GM12874 (cell line): ENCODE results near the gene SLC9A4.

Source experiments
- TF ChIP-seq, protein P1 (sequence below): IDR thresholded peaks from 2 replicates; pipeline ENCODE4 v1.5.1; 2011; ENCODE audit warnings: low read depth, mild to moderate bottlenecking, control low read depth, low read length, moderate library complexity; ENCODE audit not compliant: insufficient read depth

SLC9A4 gene, protein sequence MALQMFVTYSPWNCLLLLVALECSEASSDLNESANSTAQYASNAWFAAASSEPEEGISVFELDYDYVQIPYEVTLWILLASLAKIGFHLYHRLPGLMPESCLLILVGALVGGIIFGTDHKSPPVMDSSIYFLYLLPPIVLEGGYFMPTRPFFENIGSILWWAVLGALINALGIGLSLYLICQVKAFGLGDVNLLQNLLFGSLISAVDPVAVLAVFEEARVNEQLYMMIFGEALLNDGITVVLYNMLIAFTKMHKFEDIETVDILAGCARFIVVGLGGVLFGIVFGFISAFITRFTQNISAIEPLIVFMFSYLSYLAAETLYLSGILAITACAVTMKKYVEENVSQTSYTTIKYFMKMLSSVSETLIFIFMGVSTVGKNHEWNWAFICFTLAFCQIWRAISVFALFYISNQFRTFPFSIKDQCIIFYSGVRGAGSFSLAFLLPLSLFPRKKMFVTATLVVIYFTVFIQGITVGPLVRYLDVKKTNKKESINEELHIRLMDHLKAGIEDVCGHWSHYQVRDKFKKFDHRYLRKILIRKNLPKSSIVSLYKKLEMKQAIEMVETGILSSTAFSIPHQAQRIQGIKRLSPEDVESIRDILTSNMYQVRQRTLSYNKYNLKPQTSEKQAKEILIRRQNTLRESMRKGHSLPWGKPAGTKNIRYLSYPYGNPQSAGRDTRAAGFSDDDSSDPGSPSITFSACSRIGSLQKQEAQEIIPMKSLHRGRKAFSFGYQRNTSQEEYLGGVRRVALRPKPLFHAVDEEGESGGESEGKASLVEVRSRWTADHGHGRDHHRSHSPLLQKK

GRCh38 chr2:102473020-102473419 lies at the start of gene SLC9A4:
SLC9A4 (plus strand) TSS chr2:102473226; CDS start chr2:102473760, 534 bp downstream.
- TF ChIP-seq, protein P1, sequence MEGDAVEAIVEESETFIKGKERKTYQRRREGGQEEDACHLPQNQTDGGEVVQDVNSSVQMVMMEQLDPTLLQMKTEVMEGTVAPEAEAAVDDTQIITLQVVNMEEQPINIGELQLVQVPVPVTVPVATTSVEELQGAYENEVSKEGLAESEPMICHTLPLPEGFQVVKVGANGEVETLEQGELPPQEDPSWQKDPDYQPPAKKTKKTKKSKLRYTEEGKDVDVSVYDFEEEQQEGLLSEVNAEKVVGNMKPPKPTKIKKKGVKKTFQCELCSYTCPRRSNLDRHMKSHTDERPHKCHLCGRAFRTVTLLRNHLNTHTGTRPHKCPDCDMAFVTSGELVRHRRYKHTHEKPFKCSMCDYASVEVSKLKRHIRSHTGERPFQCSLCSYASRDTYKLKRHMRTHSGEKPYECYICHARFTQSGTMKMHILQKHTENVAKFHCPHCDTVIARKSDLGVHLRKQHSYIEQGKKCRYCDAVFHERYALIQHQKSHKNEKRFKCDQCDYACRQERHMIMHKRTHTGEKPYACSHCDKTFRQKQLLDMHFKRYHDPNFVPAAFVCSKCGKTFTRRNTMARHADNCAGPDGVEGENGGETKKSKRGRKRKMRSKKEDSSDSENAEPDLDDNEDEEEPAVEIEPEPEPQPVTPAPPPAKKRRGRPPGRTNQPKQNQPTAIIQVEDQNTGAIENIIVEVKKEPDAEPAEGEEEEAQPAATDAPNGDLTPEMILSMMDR = peak; percentile 74

- TF ChIP-seq, protein P1 = no peak
Measured at GRCh38 chr2:102423368-102423767, 49.7 kb upstream of the SLC9A4 start.

DNA sequence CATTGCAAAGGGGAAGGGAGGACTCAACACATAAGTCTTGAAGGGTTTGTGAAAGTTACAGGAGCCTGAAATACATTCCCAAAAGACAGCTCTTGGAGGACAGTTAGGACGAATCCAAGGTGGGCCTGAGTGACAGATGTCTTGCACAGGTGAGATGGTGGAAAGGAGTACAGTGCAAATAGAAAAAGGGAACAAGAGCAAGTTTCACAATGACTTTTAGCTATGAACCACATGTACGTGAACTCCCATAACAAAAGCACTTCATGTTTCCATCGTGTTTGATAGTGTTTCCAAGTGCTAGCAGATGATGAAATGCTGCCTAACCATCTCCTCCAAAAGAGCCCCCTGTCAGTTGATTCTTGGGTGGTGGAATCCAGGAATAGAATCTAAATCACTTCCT lies 48.3 kb upstream of the SLC9A4 start:
- TF ChIP-seq, protein P1 = no peak

- TF ChIP-seq, protein P1 = no peak
Measured at GRCh38 chr2:102425441-102426132, 47.4 kb upstream of the SLC9A4 start.

DNA sequence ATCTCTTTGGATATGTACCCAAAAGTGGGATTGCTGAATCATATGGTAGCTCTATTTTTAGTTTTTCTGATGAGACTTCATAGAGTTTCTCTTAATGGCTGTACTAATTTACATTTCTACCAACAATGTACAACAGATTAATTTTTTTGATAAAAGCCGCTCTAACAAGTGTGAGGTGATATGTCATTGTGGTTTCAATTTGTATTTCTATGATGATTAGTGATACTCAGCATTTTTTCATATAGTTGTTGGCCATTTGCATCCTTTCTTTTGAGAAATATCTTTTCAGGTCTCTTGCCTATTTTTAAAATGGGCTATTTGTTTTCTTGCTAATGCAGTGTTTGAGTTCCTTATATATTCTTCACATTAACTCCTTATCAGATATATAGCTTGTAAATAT lies 45.8 kb upstream of the SLC9A4 start:
- TF ChIP-seq, protein P1 = no peak

DNA sequence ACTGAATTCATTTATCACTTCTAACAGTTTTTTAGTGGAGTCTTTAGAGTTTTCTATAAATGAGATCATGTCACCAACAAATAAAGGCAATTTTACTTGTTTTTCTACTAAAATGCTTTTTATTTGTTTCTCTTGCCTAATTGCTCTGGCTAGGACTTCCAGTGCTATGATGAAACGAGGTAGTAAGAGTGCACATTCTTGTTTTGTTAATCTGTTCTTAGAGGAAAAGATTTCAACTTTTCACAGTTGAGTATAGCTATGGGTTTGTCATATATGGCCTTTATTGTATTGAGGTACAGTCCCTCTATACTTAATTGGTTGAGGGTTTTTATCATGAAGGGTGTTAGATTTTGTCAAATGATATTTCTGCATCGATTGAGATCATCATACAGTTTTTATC lies 44.5 kb upstream of the SLC9A4 start:
- TF ChIP-seq, protein P1 = no peak

GRCh38 chr2:102432386-102432785 lies 40.6 kb upstream of the SLC9A4 start:
- TF ChIP-seq, protein P1 = no peak
